Mesothelial cell of epicardium (in vitro differentiated cells): ENCODE measurements around the gene SLC6A8. TPM values are rescaled to one million over a fixed set of nuclear protein-coding genes. Genes with fewer than 3 reads are reported as not detected.
"Not testable (repeated sequence)": the region's sequence is repeated elsewhere in the genome, so short reads cannot be mapped to it uniquely, and the experiment has no call there.

Source experiments
- DNase-seq, 2 experiments: peaks; one replicate each; pipeline ENCODE4 v3.0.0; 2021; ENCODE audit warnings: low spot score in 2 of 2; ENCODE audit not compliant: unreplicated experiment in 2 of 2
- H3K27ac Mint-ChIP-seq: 2 replicates; pipeline ENCODE4 v1.8.0; 2021; ENCODE audit warnings: mixed read lengths
- H3K27me3 Mint-ChIP-seq: 2 replicates; pipeline ENCODE4 v1.8.0; 2021; ENCODE audit warnings: low read depth, mixed read lengths
- H3K36me3 Mint-ChIP-seq: 2 replicates; pipeline ENCODE4 v1.8.0; 2021; ENCODE audit warnings: mixed read lengths
- H3K4me1 Mint-ChIP-seq: 2 replicates; pipeline ENCODE4 v1.8.0; 2021; ENCODE audit warnings: mixed read lengths
- H3K4me3 Mint-ChIP-seq: 2 replicates; pipeline ENCODE4 v1.8.0; 2021; ENCODE audit warnings: mild to moderate bottlenecking, moderate library complexity, mixed read lengths
- H3K9me3 Mint-ChIP-seq: 2 replicates; pipeline ENCODE4 v1.8.0; 2021; ENCODE audit warnings: mixed read lengths
- total RNA-seq: library from RNA; stranded (reverse); gene quantifications from 3 replicates; pipeline ENCODE4 v1.2.1, GENCODE V29; 2021
- TF ChIP-seq, protein P1 (sequence below): fragments of 200-600 bp; sonication (generic); IDR thresholded peaks from one replicate; pipeline ENCODE4 v1.5.0; 2021; ENCODE audit warnings: antibody characterized with exemption; ENCODE audit not compliant: unreplicated experiment

The SLC6A8 gene
- total RNA-seq, 1 donor from 2014 or later = 65.6 TPM

DNA sequence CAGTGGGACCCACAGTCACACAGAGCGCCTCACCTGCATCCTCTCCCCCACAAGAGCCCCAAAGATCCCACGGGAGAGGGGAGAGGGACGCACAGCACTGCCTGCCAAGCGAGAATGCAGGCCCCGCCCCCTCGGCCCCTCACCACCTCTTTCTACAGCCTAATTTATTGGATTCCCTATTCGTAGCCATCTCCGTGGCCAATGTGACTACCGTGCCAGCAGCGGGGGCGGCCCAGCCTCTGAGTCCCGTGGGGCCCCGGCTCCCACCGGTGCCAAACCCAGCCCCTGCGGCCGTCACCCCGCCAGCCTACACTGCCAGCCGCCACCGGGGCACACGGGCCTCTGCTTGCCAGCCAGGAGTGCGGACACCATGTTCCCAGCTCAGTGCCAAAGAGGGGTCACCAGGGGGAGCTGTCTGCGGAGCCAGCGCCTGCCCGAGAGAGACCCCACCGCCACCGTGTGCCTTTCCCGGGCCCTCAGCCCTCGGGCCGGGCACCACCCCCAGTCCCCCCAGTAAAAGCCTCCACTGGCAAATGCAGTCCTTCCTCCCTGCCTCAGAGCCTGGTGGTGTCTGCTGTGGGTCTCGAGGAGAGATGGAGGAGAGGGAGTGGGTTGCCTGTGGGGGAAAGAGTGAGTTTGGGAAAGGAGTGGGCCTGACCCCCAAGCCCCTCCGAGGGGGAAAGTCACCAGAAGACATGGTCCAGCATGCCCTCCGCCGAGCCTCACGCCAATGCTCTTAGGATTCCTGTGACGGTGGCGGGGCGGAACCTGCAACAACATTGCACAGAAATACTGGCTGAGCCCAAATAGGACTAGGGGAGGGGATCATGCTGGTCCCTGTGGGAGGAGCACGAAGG, 56.7 kb downstream of the SLC6A8 start:
- DNase-seq = no peak
- peak overlapping the region; percentile 66 for H3K4me3 Mint-ChIP-seq
- H3K36me3 Mint-ChIP-seq = peaks cover 3% of the 10 kb centered on the region
- TF ChIP-seq, protein P1, sequence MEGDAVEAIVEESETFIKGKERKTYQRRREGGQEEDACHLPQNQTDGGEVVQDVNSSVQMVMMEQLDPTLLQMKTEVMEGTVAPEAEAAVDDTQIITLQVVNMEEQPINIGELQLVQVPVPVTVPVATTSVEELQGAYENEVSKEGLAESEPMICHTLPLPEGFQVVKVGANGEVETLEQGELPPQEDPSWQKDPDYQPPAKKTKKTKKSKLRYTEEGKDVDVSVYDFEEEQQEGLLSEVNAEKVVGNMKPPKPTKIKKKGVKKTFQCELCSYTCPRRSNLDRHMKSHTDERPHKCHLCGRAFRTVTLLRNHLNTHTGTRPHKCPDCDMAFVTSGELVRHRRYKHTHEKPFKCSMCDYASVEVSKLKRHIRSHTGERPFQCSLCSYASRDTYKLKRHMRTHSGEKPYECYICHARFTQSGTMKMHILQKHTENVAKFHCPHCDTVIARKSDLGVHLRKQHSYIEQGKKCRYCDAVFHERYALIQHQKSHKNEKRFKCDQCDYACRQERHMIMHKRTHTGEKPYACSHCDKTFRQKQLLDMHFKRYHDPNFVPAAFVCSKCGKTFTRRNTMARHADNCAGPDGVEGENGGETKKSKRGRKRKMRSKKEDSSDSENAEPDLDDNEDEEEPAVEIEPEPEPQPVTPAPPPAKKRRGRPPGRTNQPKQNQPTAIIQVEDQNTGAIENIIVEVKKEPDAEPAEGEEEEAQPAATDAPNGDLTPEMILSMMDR = no peak
- peaks cover 10% of the 10 kb centered on the region for H3K9me3 Mint-ChIP-seq
- H3K4me1 Mint-ChIP-seq = peaks cover 12% of the 10 kb centered on the region
- no peaks in the 10 kb centered on the region for H3K27me3 Mint-ChIP-seq
- peak overlapping the region; percentile 16 for H3K27ac Mint-ChIP-seq

DNA sequence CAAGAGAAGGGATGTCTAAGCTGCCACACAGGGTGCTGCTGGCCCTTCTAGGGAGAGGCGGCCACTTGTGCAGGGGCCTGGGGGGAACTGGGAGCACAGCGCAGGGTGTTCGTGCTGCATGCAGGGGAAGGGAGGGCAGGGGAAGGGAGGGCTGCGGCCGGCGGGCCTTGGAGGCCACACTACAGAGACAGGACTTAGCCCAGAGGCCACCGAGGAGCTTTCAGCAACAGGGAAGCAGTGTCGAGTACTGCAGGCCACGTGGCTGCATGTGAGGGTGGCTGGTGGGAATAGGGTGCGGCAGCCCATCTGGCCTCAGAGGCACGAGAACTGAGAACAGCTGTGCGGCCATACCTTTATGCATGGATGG, 57.3 kb downstream of the SLC6A8 start:
- peaks cover 12% of the 10 kb centered on the region for H3K4me1 Mint-ChIP-seq
- H3K27me3 Mint-ChIP-seq, DNase-seq, H3K36me3 Mint-ChIP-seq, H3K27ac Mint-ChIP-seq: not testable (repeated sequence)
- H3K9me3 Mint-ChIP-seq = peaks cover 16% of the 10 kb centered on the region
- H3K4me3 Mint-ChIP-seq = peak overlapping the region; percentile 66

Other genes with a start within 250 kb of the SLC6A8 start
- gene TREX2, start 241.9 kb upstream of the SLC6A8 start, total RNA-seq = 0.72 to 0.97 TPM (median 0.83 TPM) in 3 replicates
- 22.9 to 25.1 TPM (median 24.7 TPM) in 3 replicates for gene HAUS7, start 217.3 kb upstream of the SLC6A8 start, total RNA-seq
- 114 to 121 TPM (median 121 TPM) in 3 replicates for gene BGN, start 192.9 kb upstream of the SLC6A8 start, total RNA-seq
- gene ATP2B3, start 170.3 kb upstream of the SLC6A8 start, total RNA-seq = 0.82 to 0.99 TPM (median 0.83 TPM) in 3 replicates
- 17.2 to 19.1 TPM (median 17.3 TPM) in 3 replicates for gene CCNQ, start 88.8 kb upstream of the SLC6A8 start, total RNA-seq
- 3.5 to 4.2 TPM (median 3.7 TPM) in 3 replicates for gene DUSP9, start 40.7 kb upstream of the SLC6A8 start, total RNA-seq
- gene PNCK, start 14.1 kb upstream of the SLC6A8 start, total RNA-seq = 28.2 to 35.1 TPM (median 28.5 TPM) in 3 replicates
- 116 to 121 TPM (median 118 TPM) in 3 replicates for gene BCAP31, start 36.5 kb downstream of the SLC6A8 start, total RNA-seq
- gene ABCD1, start 36.9 kb downstream of the SLC6A8 start, total RNA-seq = 15.4 to 18.3 TPM (median 15.4 TPM) in 3 replicates
- gene PLXNB3, start 76.3 kb downstream of the SLC6A8 start, total RNA-seq = 3.6 to 4.3 TPM (median 4.3 TPM) in 3 replicates
- 0.14 to 0.16 TPM in 2 of 3 replicates, not detected in the other for gene SRPK3, start 93.1 kb downstream of the SLC6A8 start, total RNA-seq
- 49.6 to 55.0 TPM (median 53.5 TPM) in 3 replicates for gene IDH3G, start 106.4 kb downstream of the SLC6A8 start, total RNA-seq
- 213 to 228 TPM (median 214 TPM) in 3 replicates for gene SSR4, start 106.7 kb downstream of the SLC6A8 start, total RNA-seq
- gene PDZD4, start 142.6 kb downstream of the SLC6A8 start, total RNA-seq = 6.8 to 8.8 TPM (median 7.6 TPM) in 3 replicates
- 1.4 to 2.1 TPM (median 2.1 TPM) in 3 replicates for gene L1CAM, start 198.2 kb downstream of the SLC6A8 start, total RNA-seq
- gene AVPR2, start 216.7 kb downstream of the SLC6A8 start, total RNA-seq = not detected in 3 replicates
- gene ARHGAP4, start 238.3 kb downstream of the SLC6A8 start, total RNA-seq = 52.2 to 64.4 TPM (median 62.8 TPM) in 3 replicates
- gene NAA10, start 247.1 kb downstream of the SLC6A8 start, total RNA-seq = 76.8 to 82.0 TPM (median 79.3 TPM) in 3 replicates